Ishikawa (cell line): ENCODE data around the gene SLC49A4.

Source experiments
- CEBPB ChIP-seq: IDR thresholded peaks from 2 replicates; pipeline ENCODE4 v1.6.1; 2012
- CREB1 ChIP-seq: IDR thresholded peaks from 2 replicates; pipeline ENCODE4 v1.6.1; 2012; ENCODE audit warnings: low read depth
- EGR1 ChIP-seq: IDR thresholded peaks from 2 replicates; pipeline ENCODE4 v1.6.1; 2012
- EP300 ChIP-seq: IDR thresholded peaks from 2 replicates; pipeline ENCODE4 v1.6.1; 2012; ENCODE audit warnings: borderline replicate concordance
- FOXM1 ChIP-seq: IDR thresholded peaks from 2 replicates; pipeline ENCODE4 v1.6.1; 2012; ENCODE audit warnings: low read depth, borderline replicate concordance
- NFIC ChIP-seq: IDR thresholded peaks from 2 replicates; pipeline ENCODE4 v1.6.1; 2012
- RAD21 ChIP-seq: IDR thresholded peaks from 2 replicates; pipeline ENCODE4 v1.6.1; 2012; ENCODE audit warnings: low read depth
- TAF1 ChIP-seq: IDR thresholded peaks from 2 replicates; pipeline ENCODE4 v1.6.1; 2012; ENCODE audit warnings: low read depth, mild to moderate bottlenecking
- TCF12 ChIP-seq: IDR thresholded peaks from 2 replicates; pipeline ENCODE4 v1.6.1; 2012; ENCODE audit warnings: low read depth
- TEAD4 ChIP-seq: IDR thresholded peaks from 2 replicates; pipeline ENCODE4 v1.6.1; 2012
- YY1 ChIP-seq: IDR thresholded peaks from 2 replicates; pipeline ENCODE4 v1.6.1; 2012; ENCODE audit warnings: low read depth
- ZBTB7A ChIP-seq: IDR thresholded peaks from 2 replicates; pipeline ENCODE4 v1.6.1; 2012; ENCODE audit warnings: low read depth
- TF ChIP-seq, protein P1 (sequence below): IDR thresholded peaks from 2 replicates; pipeline ENCODE4 v1.6.1; 2012
- TF ChIP-seq, protein P2 (sequence below): IDR thresholded peaks from 2 replicates; pipeline ENCODE4 v1.6.1; 2012
- TF ChIP-seq, protein P3 (sequence below): IDR thresholded peaks from 2 replicates; pipeline ENCODE4 v1.6.1; 2012; ENCODE audit warnings: low read depth, mild to moderate bottlenecking

SLC49A4 gene

GRCh38 chr3:122794483-122794778 lies 438 bp upstream of the SLC49A4 start:
- TF ChIP-seq EP300 (no peak), CREB1 (0 out of 2 replicates have a peak, but pooled peaks have one; percentile 51), EGR1 (no peak)

- TF ChIP-seq, protein P1, sequence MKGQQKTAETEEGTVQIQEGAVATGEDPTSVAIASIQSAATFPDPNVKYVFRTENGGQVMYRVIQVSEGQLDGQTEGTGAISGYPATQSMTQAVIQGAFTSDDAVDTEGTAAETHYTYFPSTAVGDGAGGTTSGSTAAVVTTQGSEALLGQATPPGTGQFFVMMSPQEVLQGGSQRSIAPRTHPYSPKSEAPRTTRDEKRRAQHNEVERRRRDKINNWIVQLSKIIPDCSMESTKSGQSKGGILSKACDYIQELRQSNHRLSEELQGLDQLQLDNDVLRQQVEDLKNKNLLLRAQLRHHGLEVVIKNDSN: no peak
- TF ChIP-seq TEAD4 (no peak), TCF12 (no peak), FOXM1 (no peak), RAD21 (no peak), CREB1 (no peak), NFIC (no peak)
- TF ChIP-seq, protein P2, sequence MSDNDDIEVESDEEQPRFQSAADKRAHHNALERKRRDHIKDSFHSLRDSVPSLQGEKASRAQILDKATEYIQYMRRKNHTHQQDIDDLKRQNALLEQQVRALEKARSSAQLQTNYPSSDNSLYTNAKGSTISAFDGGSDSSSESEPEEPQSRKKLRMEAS: no peak
These were observed 866 bp downstream of the SLC49A4 start for GRCh38 chr3:122795674-122796195.

DNA sequence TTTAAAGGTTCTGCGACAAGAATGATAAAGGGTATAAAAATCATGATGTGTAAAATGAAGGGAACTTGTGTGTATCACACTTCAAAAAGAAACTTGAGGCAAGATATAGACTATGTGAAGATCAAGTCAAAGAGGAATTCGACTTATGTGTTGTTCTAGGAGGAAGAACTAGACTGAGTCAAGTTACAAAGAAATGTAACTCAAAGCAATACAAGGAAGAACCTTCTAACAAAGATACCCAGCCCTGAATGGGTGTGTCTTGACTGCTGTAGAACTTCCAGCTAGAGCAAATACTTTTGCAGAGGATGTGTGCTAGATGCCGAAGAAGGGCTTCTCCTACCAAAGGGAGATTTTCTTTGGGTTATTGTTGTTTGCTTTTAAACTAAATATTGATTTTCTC lies 2.4 kb downstream of the SLC49A4 start:
- TF ChIP-seq FOXM1 (no peak), ZBTB7A (no peak), TEAD4 (no peak)
- TF ChIP-seq, protein P3, sequence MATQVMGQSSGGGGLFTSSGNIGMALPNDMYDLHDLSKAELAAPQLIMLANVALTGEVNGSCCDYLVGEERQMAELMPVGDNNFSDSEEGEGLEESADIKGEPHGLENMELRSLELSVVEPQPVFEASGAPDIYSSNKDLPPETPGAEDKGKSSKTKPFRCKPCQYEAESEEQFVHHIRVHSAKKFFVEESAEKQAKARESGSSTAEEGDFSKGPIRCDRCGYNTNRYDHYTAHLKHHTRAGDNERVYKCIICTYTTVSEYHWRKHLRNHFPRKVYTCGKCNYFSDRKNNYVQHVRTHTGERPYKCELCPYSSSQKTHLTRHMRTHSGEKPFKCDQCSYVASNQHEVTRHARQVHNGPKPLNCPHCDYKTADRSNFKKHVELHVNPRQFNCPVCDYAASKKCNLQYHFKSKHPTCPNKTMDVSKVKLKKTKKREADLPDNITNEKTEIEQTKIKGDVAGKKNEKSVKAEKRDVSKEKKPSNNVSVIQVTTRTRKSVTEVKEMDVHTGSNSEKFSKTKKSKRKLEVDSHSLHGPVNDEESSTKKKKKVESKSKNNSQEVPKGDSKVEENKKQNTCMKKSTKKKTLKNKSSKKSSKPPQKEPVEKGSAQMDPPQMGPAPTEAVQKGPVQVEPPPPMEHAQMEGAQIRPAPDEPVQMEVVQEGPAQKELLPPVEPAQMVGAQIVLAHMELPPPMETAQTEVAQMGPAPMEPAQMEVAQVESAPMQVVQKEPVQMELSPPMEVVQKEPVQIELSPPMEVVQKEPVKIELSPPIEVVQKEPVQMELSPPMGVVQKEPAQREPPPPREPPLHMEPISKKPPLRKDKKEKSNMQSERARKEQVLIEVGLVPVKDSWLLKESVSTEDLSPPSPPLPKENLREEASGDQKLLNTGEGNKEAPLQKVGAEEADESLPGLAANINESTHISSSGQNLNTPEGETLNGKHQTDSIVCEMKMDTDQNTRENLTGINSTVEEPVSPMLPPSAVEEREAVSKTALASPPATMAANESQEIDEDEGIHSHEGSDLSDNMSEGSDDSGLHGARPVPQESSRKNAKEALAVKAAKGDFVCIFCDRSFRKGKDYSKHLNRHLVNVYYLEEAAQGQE: no peak

DNA sequence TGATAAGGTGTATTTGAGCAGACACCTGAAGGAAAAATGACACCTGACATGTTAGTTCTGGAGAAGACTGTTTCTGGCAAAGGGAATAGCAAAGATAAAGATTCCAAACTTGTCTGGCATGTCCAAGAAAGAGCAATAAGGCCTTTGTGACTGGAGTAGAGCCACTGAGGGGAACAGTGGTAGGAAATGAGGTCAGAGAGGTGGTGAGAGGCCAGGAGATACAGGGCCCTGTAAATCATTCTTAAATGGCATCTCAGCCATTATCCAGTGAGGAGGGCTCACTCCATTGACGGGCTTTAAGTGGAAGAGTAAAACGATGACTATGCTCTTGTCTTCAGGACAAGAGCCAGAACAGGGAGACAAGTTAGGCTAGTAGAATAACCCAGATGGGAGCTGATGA lies 4.5 kb downstream of the SLC49A4 start:
- TF ChIP-seq RAD21 (no peak), FOXM1 (no peak), TAF1 (no peak), CREB1 (no peak), TCF12 (no peak), NFIC (no peak), CEBPB (no peak), YY1 (no peak), EP300 (no peak), EGR1 (no peak), TEAD4 (no peak), ZBTB7A (no peak)
- TF ChIP-seq, protein P2: no peak
- TF ChIP-seq, protein P3: no peak
- TF ChIP-seq, protein P1: no peak

- TF ChIP-seq FOXM1: no peak
- TF ChIP-seq, protein P2: no peak
- no peak for TF ChIP-seq TAF1
- TF ChIP-seq YY1: no peak
- TF ChIP-seq, protein P1: no peak
- no peak for TF ChIP-seq RAD21
These were observed 5.2 kb downstream of the SLC49A4 start for GRCh38 chr3:122800031-122800430.

GRCh38 chr3:122800706-122801237 lies 5.9 kb downstream of the SLC49A4 start:
- TF ChIP-seq CREB1: no peak
- TF ChIP-seq, protein P1: no peak
- no peak for TF ChIP-seq YY1
- no peak for TF ChIP-seq TAF1
- TF ChIP-seq, protein P3: no peak
- TF ChIP-seq FOXM1: no peak
- no peak for TF ChIP-seq CEBPB
- no peak for TF ChIP-seq TCF12
- TF ChIP-seq TEAD4: no peak
- TF ChIP-seq ZBTB7A: no peak
